CD4-positive, alpha-beta T cell treated with Interleukin-15 for 1 hour (primary cell): ENCODE data around the gene IKZF2.
"Not testable (repeated sequence)": the region's sequence is repeated elsewhere in the genome, so short reads cannot be mapped to it uniquely, and the experiment has no call there.

ENCODE experiments used
- DNase-seq: peaks from one replicate; pipeline ENCODE4 v3.0.0-alpha.2; 2020

IKZF2 gene

GRCh38 chr2:213021971-213022899 lies 129.2 kb downstream of the IKZF2 start:
- DNase-seq: no peak

GRCh38 chr2:213020913-213021312 lies 130.5 kb downstream of the IKZF2 start:
- not testable (repeated sequence) for DNase-seq

GRCh38 chr2:213020268-213020667 lies 131.1 kb downstream of the IKZF2 start:
- no peak for DNase-seq

GRCh38 chr2:213019368-213019767 lies 132.0 kb downstream of the IKZF2 start:
- no peak for DNase-seq

GRCh38 chr2:213018340-213018901 lies 133.0 kb downstream of the IKZF2 start:
- DNase-seq: no peak

- no peak for DNase-seq
Measured at GRCh38 chr2:213017404-213017803, 134.0 kb downstream of the IKZF2 start.

- DNase-seq: no peak
Measured at GRCh38 chr2:213016984-213017351, 134.4 kb downstream of the IKZF2 start.

- no peak for DNase-seq
Measured at GRCh38 chr2:213016166-213016983, 135.0 kb downstream of the IKZF2 start.

GRCh38 chr2:213015387-213016165 lies 135.8 kb downstream of the IKZF2 start:
- DNase-seq: peak; percentile 15

- no peak for DNase-seq
Measured at GRCh38 chr2:213013979-213014378, 137.4 kb downstream of the IKZF2 start.

- DNase-seq: no peak
Measured at GRCh38 chr2:213011505-213011904, 139.9 kb downstream of the IKZF2 start.

GRCh38 chr2:213010106-213010779 lies 141.2 kb downstream of the IKZF2 start:
- DNase-seq: no peak

GRCh38 chr2:213007290-213007838 lies 144.0 kb downstream of the IKZF2 start:
- no peak for DNase-seq

- no peak for DNase-seq
Measured at GRCh38 chr2:213004197-213004821, 147.1 kb downstream of the IKZF2 start.

- no peak for DNase-seq
Measured at GRCh38 chr2:213002383-213002782, 149.0 kb downstream of the IKZF2 start.

- DNase-seq: no peak
Measured at GRCh38 chr2:213001297-213001910, 150.0 kb downstream of the IKZF2 start.

- no peak for DNase-seq
Measured at GRCh38 chr2:212998626-212999359, 152.6 kb downstream of the IKZF2 start.

- no peak for DNase-seq
Measured at GRCh38 chr2:212997526-212998020, 153.8 kb downstream of the IKZF2 start.

GRCh38 chr2:212995920-212996319 lies 155.5 kb downstream of the IKZF2 start:
- DNase-seq: no peak

GRCh38 chr2:212994976-212995375 lies 156.4 kb downstream of the IKZF2 start:
- DNase-seq: no peak
